GM21717 (cell line): ENCODE results near the gene MYO3A.

Experiments
- ATAC-seq: cut with Tn5 transposase; IDR thresholded peaks from one replicate; pipeline ENCODE4 v1.9.1; 2021; ENCODE audit warnings: mild to moderate bottlenecking, moderate library complexity; ENCODE audit not compliant: unreplicated experiment

Gene MYO3A, protein sequence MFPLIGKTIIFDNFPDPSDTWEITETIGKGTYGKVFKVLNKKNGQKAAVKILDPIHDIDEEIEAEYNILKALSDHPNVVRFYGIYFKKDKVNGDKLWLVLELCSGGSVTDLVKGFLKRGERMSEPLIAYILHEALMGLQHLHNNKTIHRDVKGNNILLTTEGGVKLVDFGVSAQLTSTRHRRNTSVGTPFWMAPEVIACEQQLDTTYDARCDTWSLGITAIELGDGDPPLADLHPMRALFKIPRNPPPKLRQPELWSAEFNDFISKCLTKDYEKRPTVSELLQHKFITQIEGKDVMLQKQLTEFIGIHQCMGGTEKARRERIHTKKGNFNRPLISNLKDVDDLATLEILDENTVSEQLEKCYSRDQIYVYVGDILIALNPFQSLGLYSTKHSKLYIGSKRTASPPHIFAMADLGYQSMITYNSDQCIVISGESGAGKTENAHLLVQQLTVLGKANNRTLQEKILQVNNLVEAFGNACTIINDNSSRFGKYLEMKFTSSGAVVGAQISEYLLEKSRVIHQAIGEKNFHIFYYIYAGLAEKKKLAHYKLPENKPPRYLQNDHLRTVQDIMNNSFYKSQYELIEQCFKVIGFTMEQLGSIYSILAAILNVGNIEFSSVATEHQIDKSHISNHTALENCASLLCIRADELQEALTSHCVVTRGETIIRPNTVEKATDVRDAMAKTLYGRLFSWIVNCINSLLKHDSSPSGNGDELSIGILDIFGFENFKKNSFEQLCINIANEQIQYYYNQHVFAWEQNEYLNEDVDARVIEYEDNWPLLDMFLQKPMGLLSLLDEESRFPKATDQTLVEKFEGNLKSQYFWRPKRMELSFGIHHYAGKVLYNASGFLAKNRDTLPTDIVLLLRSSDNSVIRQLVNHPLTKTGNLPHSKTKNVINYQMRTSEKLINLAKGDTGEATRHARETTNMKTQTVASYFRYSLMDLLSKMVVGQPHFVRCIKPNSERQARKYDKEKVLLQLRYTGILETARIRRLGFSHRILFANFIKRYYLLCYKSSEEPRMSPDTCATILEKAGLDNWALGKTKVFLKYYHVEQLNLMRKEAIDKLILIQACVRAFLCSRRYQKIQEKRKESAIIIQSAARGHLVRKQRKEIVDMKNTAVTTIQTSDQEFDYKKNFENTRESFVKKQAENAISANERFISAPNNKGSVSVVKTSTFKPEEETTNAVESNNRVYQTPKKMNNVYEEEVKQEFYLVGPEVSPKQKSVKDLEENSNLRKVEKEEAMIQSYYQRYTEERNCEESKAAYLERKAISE (N-terminal part only)

DNA sequence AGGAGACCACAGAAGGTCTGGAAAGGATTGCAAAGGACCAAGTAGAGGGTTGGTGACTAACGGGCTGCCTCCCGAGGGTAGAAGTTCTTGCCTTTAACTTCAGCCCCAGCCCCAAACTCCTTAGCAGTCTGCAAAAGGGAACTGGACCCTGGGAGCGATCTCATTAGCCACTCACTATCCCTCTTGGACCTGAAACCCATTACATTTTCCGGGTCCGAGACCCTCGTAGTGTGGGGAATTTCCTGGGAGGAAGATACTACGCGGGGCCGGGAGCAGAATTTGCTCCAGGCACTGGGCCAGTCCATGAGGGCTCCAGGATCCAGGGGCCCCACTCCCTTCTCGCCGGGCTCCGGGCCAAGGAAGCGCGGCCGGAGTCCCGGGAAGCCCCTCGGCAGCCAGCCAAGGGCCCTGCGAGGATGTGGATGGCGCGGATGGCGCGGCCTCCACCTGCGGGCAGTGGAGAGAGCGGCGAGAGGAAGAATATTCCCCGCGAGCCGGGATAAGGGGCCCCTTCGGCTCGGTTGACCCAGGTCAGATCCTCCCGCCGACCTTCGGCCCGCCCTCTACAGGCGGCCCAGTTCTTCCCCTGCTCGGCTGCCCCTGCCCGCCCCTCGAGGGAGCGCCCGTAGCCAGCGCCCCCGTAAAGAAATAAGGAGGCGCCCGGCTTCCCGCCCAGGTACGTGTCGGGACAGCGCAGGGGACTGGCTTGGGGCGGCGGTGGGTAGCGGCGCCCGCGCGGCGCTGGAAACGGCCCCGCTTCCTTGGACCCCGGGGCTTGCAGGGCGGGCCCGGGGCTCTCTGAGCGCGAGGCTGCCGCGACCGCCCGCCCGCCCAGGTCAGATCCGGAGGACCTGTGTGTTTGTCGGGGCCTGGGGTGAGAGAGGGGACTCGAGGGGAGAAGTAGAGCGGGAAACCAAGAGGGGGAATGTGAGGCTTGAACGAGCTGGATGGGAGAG, at the start of gene MYO3A:
Gene MYO3A, plus strand, starts transcription at position 577 of the 956 bp plus-strand sequence. CDS start 17,882 bp downstream, outside the sequence.
- no peak for ATAC-seq

DNA sequence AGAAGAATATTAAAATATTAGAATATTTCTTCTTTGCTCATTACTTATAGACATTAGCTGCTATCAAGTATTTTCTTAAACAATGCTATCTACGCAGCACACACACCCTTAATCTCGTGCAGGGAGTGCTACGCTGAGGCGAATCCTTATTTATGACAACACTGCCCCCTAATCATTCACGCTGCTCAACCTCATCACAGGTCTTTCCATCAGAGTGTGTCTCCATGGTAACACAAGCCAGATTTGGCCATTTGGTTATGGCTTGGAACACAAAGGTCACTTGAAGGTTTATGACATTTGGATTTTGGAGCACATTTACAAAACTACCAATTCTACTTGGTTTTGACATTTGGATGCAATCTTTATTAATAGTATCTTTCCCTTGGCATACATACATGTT, 45.4 kb upstream of the MYO3A start:
- no peak for ATAC-seq

DNA sequence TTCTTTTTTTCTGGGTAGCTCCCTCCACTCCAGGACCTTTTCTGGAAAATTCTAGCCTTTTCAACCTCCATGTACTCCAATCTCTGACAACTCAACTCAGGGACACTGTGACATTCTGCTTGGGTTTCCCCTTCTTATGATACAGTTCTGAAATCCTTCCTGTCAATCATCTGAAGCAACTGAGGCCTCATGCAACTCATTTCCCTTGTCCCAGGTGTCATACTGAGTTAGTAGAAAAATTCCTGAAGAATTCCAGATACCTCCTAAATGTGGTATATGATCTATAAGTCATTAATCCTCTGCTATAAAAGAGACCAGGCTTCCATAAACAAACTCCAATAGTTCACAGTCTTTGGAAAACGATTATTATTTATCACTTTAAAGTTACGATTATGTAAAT, 43.0 kb upstream of the MYO3A start:
- no peak for ATAC-seq

DNA sequence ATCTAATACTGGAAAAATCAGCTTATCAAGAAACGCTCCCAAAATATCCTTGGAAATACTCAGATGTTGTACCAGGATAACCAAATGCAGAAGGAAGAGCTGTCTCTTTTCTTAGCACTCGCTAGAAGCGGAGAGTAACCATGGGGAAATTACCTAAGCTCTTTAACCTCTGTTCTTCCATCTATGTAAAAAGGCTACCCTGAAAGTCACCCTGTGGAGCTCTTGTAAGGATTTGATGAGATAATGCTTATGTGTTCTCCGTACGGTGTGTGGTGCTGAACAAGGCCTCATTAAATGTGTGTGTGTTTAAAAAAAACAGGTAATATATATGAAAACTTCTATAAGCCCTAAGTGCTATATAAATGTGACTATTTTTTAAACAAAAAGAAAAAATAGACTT, 38.2 kb upstream of the MYO3A start:
- no peak for ATAC-seq

DNA sequence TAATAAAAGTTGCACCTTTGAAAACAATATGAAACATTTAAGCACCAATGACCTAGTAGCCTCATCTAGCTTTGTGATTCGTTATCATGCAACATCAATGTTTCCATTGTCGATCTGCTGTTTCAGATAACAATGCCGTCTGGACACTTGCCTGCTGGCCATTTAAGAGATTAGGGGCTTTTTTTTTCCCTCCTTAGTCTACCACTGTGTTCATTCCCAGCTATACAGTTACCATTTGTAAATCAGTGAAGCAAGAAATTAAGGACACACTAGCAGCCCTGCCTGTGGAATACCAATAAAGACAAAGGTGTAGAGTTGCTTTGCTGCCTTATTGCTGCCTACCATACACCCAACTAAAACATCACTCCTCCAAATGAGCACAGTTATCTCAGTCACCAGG, 37.6 kb upstream of the MYO3A start:
- ATAC-seq: no peak

DNA sequence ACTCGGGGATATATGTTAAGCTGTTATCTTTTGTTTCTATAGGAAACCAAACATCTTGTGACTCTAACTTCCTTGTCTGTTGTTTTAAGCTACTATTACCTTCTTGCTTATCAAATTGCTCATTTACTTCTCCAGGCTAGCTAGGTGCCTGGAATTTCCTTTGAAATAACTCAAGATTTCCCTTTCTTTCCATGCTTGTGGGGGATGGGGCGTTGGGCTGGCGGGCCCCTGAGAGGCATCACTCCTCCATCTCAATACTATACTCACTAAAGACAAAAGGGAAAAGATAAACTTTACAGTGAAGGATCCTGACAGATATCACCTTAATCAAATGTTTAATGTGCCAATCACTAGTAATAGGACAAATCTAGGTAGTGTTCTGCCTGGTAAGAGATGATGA, 34.7 kb upstream of the MYO3A start:
- no peak for ATAC-seq

DNA sequence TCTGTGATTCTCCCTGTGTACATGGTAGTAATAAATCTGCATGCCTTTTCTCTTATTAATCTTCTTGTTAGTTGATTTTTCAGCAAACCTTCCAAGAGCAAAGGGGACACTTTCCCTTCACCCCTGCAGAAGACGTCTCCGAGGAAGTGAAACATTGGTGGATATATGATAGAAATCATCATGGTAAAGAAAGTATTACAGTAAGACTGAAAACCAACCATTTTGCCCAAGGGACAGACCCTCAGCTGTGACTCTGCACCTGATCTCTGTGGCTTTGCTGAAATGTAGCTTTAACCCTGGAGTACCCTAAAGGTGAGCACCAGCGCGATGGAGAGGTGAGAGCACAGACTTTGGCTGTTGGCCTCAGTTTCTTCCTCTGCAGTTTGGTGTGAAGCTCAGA, 32.8 kb upstream of the MYO3A start:
- no peak for ATAC-seq

DNA sequence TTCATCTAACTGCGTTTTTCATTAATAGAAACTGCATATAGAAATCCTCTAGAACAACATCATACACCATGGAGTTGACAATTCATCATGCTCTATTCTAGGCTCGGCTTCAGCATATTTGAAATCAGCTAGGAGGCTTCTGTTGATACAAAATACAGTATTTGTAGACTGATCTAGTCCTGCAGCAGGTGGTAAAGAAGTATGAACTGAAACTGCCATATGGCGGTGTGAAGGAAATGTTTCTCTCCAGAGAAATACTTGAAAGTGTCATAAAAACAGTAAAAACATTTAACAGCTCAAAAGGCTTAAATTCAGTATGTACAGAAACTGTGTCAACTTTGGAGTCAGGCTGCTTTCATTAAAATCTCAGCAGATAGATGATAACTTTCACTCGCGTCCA, 32.0 kb upstream of the MYO3A start:
- ATAC-seq: no peak

DNA sequence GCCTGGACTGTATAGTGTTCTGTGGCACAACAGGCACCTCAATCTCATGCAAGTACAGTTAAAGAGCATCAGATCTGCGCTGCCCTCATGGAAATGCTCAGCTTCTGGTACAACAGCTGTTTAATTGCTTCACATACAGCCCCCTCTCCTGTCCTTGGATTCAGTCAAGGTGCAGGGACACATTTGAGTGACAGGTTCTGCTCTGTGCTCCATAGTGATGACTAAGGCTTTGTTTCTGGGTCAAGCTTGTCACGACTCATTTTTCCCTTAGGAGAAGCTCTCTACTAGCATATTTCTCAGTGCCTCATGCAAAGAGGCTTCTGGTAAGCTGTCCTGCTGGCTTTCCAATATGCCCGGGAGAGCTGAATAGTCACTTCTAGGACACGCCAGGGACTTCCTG, 26.8 kb upstream of the MYO3A start:
- no peak for ATAC-seq

DNA sequence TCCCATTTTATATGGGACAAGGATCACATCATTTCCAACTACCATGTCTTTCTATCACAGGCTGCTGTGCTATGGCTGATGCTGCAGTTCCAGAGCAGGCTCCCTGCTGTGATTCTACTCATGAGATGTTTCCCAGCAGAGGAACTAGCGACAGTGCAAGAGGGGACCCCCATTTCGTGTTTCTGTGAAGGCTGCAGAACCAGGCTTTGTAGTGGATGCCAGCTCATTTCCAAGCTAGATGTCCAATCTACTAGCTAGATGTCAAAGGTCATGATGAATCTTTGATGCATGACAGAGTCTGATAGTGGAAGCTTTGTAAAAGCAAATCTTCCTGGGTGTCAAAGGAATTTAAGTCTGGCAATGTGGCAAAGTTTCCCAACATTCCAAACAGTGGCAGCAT, 21.2 kb upstream of the MYO3A start:
- no peak for ATAC-seq

DNA sequence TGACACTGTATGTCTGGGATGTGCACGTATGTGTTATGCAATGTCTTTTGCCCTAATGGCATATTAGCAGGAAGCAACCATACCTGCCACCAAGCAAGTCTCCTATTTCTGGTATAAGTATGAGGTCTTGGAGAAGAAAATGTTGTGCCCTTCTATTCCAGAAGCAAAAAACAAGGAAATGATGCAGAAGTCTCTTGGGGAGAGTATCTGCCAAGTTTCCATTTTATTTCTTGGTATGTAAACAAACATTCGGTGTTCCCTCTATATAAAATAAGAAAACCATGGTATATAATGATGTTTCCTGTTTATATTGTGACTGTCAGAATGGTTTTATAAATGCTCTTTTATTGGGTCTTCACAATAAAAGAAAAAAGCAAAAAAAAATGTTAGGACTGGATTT, 19.3 kb upstream of the MYO3A start:
- ATAC-seq: no peak

DNA sequence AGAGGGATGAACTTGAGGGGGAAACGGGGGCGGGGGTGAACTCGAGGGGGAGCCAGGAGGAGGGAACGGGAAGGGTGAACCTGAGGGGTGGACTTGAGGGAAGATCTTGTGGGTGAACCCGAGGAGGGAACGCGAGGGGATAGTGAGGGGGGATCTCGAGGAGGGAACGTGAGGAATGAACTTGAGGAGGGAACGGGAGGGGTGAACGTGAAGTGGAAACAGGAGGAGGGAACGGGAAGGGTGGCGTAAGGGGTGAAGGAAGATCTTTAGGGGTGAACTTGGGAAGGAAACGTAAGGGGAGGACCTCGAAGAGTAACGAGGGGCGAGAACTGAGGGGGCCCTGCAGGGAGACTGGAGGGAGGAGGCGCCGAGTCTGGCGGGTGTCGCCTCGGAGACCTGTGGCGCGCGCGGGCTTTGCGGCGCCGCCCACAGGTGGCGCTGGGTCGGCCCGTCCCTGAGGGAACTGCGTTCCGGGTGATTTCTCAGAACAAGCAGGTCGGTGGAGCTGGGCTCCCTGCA, 651 bp downstream of the MYO3A start:
- ATAC-seq: no peak

DNA sequence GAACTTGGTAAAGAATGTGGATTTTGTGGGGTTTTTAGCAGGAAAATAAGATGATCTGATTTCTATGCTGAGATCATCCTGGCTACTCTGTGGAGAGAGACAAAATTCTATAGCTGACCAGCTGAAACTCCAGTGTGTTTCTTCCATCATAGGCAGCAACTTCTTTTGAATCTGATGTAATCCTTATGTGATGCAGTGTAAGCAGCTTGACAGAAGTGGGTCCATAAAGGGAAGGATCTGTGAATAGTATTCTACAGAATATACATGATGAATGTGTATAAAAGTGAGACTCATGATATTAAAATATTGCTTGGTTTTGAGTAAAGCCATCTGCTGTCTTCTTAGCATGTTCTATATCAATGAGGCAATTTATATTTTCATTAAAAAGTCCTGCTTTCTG, 4.4 kb downstream of the MYO3A start:
- no peak for ATAC-seq

DNA sequence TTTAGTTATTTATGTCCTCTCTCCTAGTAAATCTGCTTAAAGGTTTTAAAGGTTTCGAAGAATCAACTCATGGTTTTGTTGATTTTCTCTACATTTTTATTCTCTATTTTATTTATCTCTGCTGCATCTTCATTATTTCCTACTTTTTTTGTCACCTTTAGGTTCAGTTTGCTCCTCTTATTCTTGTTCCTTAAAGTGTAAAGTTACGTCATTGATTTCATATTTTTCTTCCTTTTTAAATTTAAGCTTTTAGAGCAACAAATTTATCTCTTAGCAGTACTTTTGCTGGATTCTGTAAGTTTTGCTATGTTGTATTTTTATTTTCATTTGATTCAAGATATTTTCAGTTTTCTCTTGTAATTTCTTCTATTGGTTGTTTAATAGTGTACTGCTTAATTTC, 10.7 kb downstream of the MYO3A start:
- no peak for ATAC-seq

DNA sequence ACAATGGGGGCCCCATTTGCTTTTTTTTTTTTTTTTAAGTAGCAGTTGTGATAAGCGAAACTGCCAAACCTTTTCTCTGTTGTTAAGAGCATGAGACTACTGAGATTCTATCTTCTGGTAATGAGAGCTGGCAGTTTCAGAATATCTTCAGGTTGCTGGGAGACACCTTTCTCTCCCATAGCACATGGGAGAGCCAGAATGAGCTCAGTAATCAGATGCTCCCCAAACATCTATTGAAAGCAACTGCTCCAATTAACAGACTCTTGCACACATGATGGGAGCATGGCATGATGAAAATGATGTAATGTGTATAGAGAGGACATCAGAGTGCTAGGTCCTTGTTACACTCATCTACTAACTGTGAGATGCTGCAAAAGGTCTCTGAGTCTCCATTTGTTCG, 18.8 kb downstream of the MYO3A start:
- ATAC-seq: no peak

DNA sequence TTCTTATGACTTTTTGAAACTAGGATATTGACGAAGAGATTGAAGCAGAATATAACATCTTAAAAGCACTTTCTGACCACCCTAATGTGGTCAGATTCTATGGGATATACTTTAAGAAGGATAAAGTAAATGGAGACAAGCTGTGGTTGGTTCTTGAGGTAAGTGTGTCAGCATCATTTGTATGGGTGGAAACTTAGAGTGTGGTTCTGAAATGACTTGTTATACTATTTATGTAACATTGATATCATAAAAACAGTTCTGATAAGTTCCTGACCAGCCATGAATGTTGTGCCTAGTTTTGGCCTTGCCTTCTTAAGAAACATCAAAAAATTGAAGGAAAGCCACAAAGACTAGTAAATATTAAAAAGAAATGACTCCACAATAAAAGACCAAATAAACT, 20.8 kb downstream of the MYO3A start:
- ATAC-seq: no peak

DNA sequence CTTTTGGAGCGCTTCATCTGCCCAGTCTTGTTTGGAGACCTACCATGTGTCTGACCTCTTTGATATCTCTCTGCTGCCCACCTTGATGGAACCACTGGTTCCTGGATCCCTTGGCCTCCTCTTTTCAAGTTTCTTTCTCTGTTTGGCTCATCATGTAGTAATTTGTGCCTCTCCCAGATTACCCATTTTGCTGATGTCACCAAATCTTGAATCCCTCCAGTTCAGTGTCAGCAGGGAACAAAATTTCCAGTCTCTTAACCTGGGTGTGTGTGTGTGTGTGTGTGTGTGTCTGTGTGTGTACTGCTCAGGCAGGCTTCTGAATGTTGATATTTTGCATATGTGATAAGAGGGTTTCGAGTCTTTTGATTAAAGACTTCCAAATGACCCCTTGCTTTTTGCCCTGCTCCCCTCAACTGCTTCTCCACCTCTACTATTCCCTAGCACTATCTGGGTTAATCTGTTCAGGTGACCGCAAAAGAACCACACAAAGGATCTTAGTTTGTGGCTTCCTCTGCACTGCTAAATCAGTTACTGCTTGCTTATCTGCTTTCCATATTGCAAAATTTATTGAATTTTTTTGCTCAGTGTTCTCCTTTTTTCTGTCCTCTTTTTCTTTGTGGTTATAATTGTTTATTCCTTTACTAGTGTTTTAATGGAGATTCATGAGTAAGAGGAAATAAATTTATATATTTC, 25.7 kb downstream of the MYO3A start:
- no peak for ATAC-seq

DNA sequence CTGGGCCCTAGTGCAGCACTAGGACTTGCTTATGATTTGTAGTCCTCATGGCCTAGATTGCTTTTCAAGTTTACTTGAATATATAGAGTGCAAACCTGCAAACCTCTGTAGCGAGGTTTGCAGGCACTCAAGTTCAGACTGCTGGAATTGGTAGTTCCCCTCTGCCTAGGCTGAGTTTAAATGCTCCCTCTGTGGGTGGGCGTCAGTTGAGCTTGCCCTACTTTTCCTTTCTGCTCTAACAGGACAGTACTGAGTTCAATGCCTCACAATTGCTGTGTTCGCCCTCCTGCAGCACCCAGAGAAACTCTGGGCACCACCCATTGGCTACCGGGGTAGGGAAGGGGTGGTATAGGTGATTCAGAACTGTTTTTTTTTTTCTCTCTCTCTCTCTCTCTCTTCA, 31.6 kb downstream of the MYO3A start:
- no peak for ATAC-seq

DNA sequence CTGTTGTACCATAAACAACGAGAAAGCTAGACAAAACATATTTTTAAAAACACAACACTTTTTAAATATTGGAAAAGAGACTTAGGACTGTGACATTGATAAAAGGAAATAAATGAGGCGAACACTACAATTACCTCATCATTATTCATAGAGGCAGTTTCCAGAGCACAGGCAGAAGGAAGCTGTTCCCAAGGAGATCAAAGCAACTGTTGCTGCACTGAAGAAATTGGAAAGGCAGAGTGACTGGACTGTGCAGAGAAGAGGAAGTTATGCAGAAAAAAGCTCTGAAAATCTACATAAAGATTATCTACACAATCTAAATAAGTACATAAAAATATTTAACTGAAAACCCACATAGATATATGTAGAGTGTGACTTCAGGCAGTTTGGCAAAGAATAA, 32.8 kb downstream of the MYO3A start:
- no peak for ATAC-seq
